CD1c-positive myeloid dendritic cell (primary cell): ENCODE data around the gene GAPDH.
"Not testable (repeated sequence)": the region's sequence is repeated elsewhere in the genome, so short reads cannot be mapped to it uniquely, and the experiment has no call there.

ENCODE experiments used
- DNase-seq: peaks from one replicate; pipeline ENCODE4 v3.0.0-alpha.2; 2016; ENCODE audit errors: extremely low spot score

Gene GAPDH

DNA sequence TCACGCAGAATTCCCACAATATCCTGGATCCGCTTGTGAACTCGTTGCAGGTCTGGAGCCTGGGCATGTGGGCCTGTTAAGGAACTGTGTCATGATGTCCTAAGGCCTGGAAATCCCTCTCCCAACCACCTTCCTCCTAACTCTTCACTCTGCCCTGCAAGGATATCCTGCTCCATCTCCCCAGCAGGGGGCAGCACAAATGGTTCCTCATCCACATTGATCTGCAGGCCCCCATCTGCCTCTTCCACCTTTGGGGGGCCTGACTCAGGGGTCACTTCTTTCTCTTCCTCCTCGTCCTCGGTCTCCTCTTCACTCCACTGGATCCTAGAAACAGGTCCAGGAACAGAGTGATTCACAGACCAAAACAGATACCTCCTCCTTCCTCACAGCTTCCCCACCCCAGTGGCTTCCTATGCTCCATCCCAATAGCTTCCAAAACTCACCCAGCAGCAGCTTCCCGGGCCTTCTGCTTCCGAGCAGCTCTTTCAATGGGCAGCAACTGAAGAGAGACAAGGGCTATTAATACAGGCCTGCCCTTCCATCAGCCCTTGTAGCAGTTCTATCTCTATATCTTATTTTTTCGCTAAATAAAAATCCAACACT, 29.2 kb downstream of the GAPDH start:
- DNase-seq, result peak; percentile 67

DNA sequence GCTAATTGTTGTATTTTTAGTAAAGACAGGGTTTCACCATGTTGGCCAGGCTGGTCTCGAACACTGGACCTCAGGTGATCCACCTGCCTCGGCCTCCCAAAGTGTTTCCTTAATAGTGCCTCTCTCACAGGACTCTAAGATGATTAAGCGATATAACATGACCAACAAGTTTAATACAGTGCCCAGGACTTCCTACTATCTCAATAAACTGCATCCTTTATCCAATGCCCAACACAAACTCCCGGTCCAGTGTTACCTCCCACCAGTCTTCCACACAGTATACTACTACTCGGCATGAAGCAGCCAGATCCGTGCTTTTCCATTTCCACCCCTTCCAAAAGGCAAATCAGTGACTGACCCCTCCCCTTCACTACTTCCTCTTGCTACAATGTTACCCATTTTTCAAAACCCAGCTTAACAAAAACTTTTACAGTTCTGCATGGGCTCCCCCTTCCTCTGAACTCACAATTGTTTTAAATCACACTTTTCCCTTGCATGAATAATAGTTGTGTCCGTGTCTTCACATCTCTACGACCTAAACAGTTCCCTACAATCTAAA, 32.9 kb downstream of the GAPDH start:
- DNase-seq, result peak; percentile 39

GRCh38 chr12:6569312-6569711, 35.0 kb downstream of the GAPDH start:
- no peak for DNase-seq

DNA sequence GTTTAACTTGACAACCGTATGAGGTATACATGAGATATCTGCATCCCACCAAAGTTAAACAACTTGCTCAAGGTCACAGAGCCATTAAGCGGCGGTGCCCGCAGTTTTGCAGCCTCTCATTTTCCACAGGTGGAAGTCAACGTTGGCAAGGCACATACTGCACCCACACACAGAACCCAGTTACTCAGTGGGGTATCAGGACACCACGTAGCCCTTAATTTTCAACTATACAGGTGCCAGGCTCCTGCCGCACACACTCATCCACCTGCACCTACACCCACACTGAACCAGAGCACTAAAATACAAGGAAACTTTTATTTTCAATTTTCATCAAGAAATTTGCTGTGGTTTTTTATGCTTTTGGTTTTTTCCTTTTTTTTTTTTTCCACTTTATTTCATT, 35.5 kb downstream of the GAPDH start:
- DNase-seq, result no peak

DNA sequence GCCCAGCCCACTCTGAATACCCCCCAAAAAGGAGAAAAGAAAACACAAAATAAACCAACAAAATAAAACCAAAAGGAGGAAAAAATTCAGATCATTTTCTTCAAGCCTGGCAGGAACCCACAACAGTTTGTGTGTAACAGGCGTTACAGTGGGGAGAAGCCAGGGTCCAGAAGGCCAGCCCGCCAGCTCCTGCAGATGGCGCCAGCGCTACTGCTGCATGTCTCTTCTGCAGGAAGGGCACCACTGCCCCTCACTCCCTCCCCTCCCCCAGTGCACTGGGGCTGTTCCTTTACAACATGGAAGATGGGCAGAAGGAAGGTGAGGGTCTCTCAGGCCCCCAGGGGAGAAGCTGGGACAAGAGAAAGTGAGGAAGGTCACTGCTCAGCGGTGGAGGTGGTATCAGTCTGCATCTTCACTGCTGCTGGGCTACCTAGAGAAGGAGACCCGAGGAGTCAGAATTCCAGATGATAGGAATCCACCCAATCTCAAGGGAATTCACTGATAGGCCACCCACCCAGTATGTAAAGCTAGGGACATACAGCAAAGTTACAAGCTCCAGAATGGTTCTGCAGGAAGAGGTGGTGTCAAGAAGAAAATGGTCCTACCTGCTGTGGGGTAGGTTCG, 36.1 kb downstream of the GAPDH start:
- DNase-seq, result peak; percentile 20

GRCh38 chr12:6573001-6573400, 38.7 kb downstream of the GAPDH start:
- DNase-seq, result no peak

DNA sequence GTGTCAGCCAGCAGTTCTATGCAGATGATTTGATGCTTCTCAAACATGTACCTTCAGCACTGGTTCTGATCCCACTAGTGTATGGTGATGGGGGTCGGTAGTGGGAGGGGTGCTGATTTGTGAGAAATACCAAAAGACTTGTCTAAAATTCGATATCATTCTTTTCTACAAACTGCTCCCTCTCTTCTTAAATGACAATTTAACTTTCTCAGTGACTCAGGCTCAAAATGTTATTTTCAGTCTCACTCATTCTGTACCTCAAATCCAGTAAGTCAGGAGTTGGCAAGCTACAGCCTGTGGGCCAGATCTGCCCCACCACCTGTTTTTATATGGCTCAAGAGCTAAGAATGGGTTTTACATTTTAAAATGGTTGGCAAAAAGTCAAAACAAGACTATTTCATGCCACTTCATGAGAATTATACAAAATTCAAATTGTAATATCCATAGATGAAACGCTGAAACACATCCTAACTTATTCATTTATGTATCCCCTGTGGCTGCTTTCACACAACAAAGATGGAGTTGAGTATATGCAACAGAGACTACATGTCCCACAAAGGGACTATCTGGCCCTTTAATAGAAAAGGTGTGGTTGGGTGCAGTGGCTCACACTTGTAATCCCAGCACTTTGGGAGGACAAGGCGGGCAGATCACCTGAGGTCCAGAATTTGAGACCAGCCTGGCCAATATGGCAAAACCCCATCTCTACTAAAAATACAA, 40.4 kb downstream of the GAPDH start:
- no peak for DNase-seq

- no peak for DNase-seq
These were observed 41.3 kb downstream of the GAPDH start for GRCh38 chr12:6575648-6576047.

- no peak for DNase-seq
These were observed 47.9 kb downstream of the GAPDH start for GRCh38 chr12:6582196-6582595.

DNA sequence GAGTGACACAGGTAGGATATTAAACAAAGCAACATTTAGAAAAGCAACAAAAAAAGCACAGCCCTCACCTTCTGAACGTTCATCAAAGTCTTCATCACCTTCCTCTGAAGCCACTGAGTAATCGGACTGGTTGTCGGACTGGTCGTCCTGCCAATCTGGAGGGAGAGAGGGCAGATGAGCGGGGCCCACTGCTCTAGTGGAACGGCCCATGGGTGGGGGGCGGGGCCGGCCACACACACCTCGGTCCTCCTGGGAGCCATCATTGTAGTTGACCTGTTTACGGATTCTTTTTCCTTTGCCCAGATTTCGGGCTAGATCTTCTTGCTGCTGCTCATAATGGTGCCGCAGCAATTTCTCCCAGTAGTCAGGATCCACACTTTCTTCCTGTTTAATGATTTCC, 48.6 kb downstream of the GAPDH start:
- DNase-seq, result no peak

GRCh38 chr12:6584293-6584692, 50.0 kb downstream of the GAPDH start:
- no peak for DNase-seq

GRCh38 chr12:6586569-6586968, 52.3 kb downstream of the GAPDH start:
- DNase-seq, result not testable (repeated sequence)
